OCI-M2 (cell line): ENCODE data around the gene HUS1.
"Not testable (repeated sequence)": the region's sequence is repeated elsewhere in the genome, so short reads cannot be mapped to it uniquely, and the experiment has no call there.

Experiments used
- DNase-seq: peaks from one replicate; lab custom pipeline; 2025; ENCODE audit not compliant: unreplicated experiment; lab: John Stamatoyannopoulos, UW

Gene HUS1

DNA sequence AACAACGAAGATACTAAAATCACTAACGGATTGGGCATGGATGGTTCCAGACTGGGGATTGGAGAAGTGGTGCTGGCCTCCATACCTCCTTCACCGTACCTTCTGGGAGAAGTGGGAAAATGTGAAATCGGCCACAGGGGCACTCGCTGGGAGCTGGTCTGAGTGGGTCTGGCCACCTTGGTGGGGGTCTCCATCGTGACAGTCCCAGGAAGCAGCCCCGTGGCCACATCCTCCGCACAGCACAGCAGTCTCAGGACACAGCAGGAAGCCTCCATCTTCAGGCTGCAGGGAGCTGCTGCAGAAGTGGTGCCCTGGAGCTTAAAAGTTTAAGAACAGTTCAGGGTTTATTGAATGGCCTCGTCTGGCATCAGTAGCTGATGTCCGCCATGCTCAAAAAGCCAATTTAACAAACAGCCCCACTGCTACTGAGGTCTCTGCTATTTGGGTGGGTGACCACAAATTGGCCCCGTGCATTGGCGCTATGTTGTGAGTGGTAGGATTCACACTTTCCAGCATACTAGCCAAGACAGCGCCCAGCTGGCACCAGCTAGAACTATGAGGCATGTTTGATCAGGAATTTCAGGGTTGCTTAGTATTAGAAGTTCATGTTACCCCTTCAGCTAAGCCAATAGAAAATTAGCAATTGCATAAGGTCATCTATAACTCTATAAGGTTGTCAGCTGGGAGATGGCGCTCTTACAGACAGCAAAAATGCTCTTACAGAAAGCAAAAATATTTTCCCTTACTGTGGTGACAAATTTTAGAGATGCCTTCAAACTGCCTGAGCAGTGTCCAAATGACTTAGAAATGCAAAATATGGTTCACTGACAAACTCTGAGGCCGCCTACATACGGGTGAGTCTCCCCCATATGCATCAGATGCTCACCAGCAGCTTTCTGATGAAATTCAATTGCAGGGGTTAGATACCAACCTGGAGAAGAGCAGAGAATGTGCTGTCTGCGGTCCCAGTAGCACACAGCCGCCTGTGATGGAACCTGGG, 48.1 kb downstream of the HUS1 start:
- DNase-seq: no peak

DNA sequence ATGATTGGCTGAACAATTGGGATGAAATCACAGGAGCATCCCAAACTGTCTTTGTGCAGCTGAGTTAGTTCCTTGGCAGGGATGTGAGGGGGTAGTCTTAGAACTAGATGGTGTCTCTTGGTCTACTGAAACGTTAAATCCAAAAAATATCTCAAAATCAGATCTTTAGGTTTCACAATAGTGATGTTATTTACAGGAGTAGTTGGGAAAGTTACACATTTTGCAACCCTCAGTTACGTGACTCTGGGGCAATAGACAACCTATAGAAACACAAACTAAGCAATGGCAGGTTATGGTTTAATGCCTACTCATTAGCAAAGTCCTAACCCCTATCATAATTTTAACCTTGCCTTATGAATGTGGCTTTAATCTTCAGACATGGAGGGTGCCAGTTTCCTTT, 55.1 kb downstream of the HUS1 start:
- DNase-seq: no peak

- not testable (repeated sequence) for DNase-seq
Measured at GRCh38 chr7:47923081-47923875, 56.1 kb downstream of the HUS1 start.

GRCh38 chr7:47916514-47916913, 62.9 kb downstream of the HUS1 start:
- not testable (repeated sequence) for DNase-seq

DNA sequence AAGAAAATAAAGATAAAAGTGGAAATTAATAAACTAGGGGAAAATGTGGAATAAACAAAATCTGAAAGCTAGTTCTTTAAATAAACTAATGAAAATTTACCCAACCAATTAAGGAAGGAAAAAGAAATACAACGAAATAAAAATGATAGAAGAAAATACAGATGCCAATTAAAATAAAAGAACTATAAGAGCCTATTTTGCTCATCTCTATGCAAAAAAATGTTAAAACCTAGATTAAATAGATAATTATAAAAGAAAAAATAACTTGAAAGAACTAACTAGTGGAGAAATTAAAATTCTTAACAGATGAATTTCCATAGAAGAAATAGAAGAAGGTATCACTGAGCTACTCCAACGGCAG, 63.8 kb downstream of the HUS1 start:
- DNase-seq: no peak

- no peak for DNase-seq
Measured at GRCh38 chr7:47914717-47915615, 64.4 kb downstream of the HUS1 start.
